ENCODE data around the gene PARN. TPM values are rescaled to one million over a fixed set of nuclear protein-coding genes. Genes with fewer than 3 reads are reported as not detected.

Gene PARN
- total RNA-seq, 3 donors from 2014 or later = 33.3 to 59.3 (median 44.2) TPM

DNA sequence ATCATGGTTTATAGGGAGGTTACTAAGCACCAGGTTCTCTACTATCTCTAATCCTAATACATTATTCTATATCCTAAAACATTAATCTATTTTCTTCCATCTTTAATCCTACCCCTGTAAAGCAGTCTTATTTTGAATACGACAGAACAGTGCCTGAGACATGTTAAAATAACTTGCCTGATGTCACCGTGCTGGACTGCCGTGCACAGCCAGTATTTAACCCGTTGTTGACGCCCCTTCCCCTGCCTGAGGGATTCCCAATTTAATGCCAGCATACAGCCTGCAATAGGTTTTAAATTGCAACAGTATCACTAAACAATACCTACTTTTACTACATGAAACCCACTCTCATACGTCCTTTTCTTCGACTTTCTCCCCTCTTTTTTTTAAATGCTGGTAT lies 133.3 kb downstream of the PARN start:
- intact Hi-C loops (cut with DNase I; ENCODE audit: low total_unique reads) = no loop called here
- TF ChIP-seq POLR2A (IDR thresholded peaks at IDR 0.05) (no peak), POLR2AphosphoS5 (IDR thresholded peaks at IDR 0.05) (no peak)
- TF ChIP-seq, protein P1, sequence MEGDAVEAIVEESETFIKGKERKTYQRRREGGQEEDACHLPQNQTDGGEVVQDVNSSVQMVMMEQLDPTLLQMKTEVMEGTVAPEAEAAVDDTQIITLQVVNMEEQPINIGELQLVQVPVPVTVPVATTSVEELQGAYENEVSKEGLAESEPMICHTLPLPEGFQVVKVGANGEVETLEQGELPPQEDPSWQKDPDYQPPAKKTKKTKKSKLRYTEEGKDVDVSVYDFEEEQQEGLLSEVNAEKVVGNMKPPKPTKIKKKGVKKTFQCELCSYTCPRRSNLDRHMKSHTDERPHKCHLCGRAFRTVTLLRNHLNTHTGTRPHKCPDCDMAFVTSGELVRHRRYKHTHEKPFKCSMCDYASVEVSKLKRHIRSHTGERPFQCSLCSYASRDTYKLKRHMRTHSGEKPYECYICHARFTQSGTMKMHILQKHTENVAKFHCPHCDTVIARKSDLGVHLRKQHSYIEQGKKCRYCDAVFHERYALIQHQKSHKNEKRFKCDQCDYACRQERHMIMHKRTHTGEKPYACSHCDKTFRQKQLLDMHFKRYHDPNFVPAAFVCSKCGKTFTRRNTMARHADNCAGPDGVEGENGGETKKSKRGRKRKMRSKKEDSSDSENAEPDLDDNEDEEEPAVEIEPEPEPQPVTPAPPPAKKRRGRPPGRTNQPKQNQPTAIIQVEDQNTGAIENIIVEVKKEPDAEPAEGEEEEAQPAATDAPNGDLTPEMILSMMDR (IDR thresholded peaks at IDR 0.05) = no peak
- H3K36me3 ChIP-seq = no peaks in the 10 kb centered on the region
- no peak for DNase-seq (ENCODE audit: low spot score in 2 of 2)
- peaks cover 0 to 3% of the 10 kb centered on the region in 2 donors for H3K4me1 ChIP-seq
- H3K4me3 ChIP-seq = no peak overlapping the region
- H3K9me3 ChIP-seq = no peaks in the 10 kb centered on the region
- no peak overlapping the region for H3K27ac ChIP-seq
- no peaks in the 10 kb centered on the region for H3K27me3 ChIP-seq

DNA sequence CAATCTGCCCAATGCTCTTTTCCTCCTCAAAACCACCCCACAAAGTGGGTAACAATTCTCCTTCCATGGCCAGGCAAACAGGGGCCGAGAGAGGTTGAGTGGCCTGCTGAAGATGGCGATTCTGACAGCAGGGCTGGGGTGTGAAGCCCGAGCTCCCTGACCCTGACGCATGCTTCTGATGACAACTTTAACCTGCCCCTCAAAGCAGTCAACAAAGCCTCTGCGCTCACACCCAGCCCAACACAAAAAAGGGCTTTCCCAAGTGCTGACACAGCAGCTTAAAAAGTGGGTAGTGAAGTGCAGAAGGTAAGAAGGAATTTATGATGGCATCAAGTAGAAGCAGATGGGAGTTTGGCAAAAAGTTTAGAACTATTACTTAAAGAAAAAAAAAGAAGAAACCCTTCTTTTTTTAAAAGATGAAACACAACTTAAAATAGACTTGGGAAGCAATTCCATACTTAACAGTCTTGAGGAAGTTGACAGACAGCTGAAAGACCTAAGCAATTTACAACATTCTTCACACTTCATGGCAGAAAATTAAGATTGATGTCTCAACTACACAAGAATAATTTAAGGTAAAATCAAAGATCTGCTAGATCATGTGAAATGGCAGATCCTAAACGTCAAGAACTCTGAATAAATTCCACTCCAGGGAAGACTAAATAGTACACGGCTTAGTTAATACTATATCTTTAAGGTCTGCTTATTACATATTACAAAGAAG lies 133.9 kb downstream of the PARN start:
- no peaks in the 10 kb centered on the region for H3K4me1 ChIP-seq
- H3K9me3 ChIP-seq = no peaks in the 10 kb centered on the region
- DNase-seq (ENCODE audit: low spot score in 2 of 2) = no peak
- no peak for TF ChIP-seq POLR2AphosphoS5 (IDR thresholded peaks at IDR 0.05)
- TF ChIP-seq POLR2A (IDR thresholded peaks at IDR 0.05) = no peak
- TF ChIP-seq, protein P1 (IDR thresholded peaks at IDR 0.05) = no peak
- intact Hi-C loops (cut with DNase I; ENCODE audit: low total_unique reads) = no loop called here
- H3K36me3 ChIP-seq = no peaks in the 10 kb centered on the region
- no peak overlapping the region for H3K4me3 ChIP-seq
- no peaks in the 10 kb centered on the region for H3K27me3 ChIP-seq
- H3K27ac ChIP-seq = no peak overlapping the region

DNA sequence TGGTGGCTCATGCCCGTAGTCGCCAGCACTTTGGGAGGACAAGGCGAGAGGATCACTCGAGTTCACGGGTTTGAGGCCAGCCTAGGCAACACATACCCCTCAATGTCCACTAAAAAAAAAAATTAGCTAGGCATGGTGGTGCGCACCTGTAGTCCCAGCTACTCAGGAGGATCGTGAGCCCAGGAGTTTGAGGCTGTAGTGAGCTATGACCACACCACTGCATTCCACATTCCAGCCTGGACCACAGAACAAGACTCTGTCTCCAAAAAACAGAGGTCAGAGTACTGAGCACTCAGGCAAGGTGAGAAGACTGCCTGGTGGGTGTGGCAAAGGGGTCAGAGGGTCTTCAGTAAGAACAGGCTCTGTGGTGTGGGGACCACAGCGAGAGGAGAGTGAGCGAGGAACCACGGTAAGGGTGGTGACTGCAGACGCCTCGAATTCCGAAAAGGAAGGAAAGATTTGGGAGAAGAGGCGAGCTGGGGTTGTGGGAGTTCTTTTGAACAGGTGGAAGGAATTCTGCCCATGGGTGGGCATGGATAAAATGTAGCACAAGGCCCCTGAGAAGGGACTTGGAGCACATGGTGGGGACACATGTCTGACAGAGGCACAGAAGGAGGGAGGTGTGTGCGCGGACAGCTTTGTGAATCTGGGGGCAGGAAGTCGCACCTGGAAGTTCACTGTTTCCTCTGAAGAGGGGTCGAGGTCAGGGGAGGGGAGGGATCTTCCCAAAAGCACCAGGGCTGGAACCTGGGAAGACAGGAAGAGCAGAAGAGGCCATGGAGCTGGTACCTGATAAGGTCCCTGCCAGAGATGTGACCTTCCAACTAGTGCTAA lies 134.6 kb downstream of the PARN start:
- Histone ChIP-seq H3K9me3 (no peaks in the 10 kb centered on the region), H3K4me3 (no peak overlapping the region), H3K27ac (no peak overlapping the region), H3K36me3 (no peaks in the 10 kb centered on the region), H3K4me1 (no peaks in the 10 kb centered on the region), H3K27me3 (no peaks in the 10 kb centered on the region)
- DNase-seq (ENCODE audit: low spot score in 2 of 2) = no peak
- intact Hi-C loops (cut with DNase I; ENCODE audit: low total_unique reads) = no loop called here
- TF ChIP-seq POLR2AphosphoS5 (IDR thresholded peaks at IDR 0.05) (no peak), POLR2A (IDR thresholded peaks at IDR 0.05) (no peak)
- TF ChIP-seq, protein P1 (IDR thresholded peaks at IDR 0.05) = no peak

DNA sequence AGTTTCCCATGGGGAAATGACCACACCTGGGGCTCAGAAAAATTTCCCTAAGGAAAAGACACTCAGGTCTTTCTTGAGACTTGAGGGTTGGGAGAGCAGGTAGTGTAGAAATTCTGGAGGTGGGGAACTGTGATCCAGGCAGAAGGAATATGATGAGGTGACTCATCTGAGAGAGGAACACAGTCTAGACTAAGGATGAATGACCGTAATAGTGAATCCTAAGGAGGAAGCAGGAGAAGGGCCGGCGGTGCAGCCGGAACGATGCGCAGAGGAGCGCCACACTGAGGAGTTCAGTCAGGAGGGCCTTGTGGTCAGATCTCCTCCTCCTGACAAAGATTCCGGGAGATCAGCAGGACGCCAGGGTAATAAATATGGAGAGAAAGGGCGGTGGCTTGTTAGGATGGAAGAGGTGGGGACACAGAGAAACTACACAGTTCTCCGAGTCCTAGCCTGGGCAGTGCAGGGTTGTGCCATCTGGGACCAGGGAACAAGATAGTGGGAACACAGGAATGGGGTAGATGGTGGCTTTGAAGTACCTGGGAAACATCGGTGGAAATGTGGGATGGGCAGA lies 135.6 kb downstream of the PARN start:
- no peaks in the 10 kb centered on the region for H3K4me1 ChIP-seq
- no peak for TF ChIP-seq POLR2AphosphoS5 (IDR thresholded peaks at IDR 0.05)
- TF ChIP-seq POLR2A (IDR thresholded peaks at IDR 0.05) = no peak
- TF ChIP-seq, protein P1 (IDR thresholded peaks at IDR 0.05) = no peak

DNA sequence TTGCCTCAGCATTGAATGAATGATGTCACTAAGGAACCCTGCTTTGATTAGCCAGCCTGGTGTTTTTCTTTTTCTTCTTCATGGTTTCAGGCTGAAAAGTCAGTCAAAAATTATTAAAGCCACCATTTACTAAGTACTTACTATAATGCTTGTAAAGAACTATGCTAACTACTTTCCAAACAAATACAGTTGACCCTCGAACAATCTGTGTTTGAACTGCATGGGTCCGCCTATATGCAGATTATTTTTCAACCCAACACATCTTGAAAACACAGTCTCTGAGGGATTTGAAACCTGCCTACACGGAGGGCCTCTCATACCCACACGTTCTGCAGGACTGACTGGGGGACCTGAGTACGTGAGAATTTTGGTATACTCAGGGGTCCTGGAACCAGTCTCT lies 136.3 kb downstream of the PARN start:
- no peak overlapping the region for H3K4me3 ChIP-seq
- TF ChIP-seq POLR2A (IDR thresholded peaks at IDR 0.05) = no peak
- TF ChIP-seq, protein P1 (IDR thresholded peaks at IDR 0.05) = no peak
- no peak for TF ChIP-seq POLR2AphosphoS5 (IDR thresholded peaks at IDR 0.05)
- intact Hi-C loops (cut with DNase I; ENCODE audit: low total_unique reads) = no loop called here

More for the DNA sequence above, 135.6 kb downstream of the PARN start:
- intact Hi-C loops (cut with DNase I; ENCODE audit: low total_unique reads) = no loop called here
- Histone ChIP-seq H3K36me3 (no peaks in the 10 kb centered on the region), H3K27me3 (no peaks in the 10 kb centered on the region), H3K27ac (no peak overlapping the region), H3K4me3 (no peak overlapping the region), H3K9me3 (no peaks in the 10 kb centered on the region)
- DNase-seq (ENCODE audit: low spot score in 2 of 2) = no peak

More for the DNA sequence above, 136.3 kb downstream of the PARN start:
- Histone ChIP-seq H3K4me1 (no peaks in the 10 kb centered on the region), H3K9me3 (no peaks in the 10 kb centered on the region), H3K27ac (no peak overlapping the region), H3K36me3 (no peaks in the 10 kb centered on the region), H3K27me3 (no peaks in the 10 kb centered on the region)
- DNase-seq (ENCODE audit: low spot score in 2 of 2) = no peak

Data from breast epithelium (tissue), 4 donors.